Upper lobe of right lung (tissue), 1 donor: ENCODE measurements around the gene COL18A1. TPM values are rescaled to one million over a fixed set of nuclear protein-coding genes. Genes with fewer than 3 reads are reported as not detected.

ENCODE experiments used
- ATAC-seq: fragments of 200-7000 bp; cut with Tn5 transposase; one replicate; pipeline ENCODE4 v1.9.1; 2020; ENCODE audit warnings: mild to moderate bottlenecking, moderate library complexity
- DNase-seq: peaks from one replicate; pipeline ENCODE4 v3.0.0-alpha.2; 2020
- H3K27ac ChIP-seq: fragments of 200-600 bp; one replicate; pipeline ENCODE4 v1.8.0; 2022
- H3K27me3 ChIP-seq: fragments of 200-600 bp; one replicate; pipeline ENCODE4 v1.8.0; 2022; ENCODE audit warnings: mild to moderate bottlenecking
- H3K36me3 ChIP-seq: fragments of 200-600 bp; one replicate; pipeline ENCODE4 v1.8.0; 2022
- H3K4me1 ChIP-seq: fragments of 200-600 bp; one replicate; pipeline ENCODE4 v1.8.0; 2022
- H3K4me3 ChIP-seq: fragments of 200-600 bp; one replicate; pipeline ENCODE4 v1.8.0; 2022; ENCODE audit warnings: mild to moderate bottlenecking
- H3K9me3 ChIP-seq: fragments of 200-600 bp; one replicate; pipeline ENCODE4 v1.8.0; 2022
- intact Hi-C: fragments of 100-400 bp; cut with DNase I; formaldehyde crosslinking; loops from one replicate; pipeline ENCODE4 v1.11.0; 2022
- total RNA-seq: library from RNA; stranded (reverse); fragmentation: NEBNext Ultra II Directional; extraction: Animal tissue kit (Norgen Biotek cat#: 25700); gene quantifications from one replicate; pipeline ENCODE4 v1.2.1, GENCODE V29; 2021
- TF ChIP-seq, protein P1 (sequence below): fragments of 200-600 bp; IDR thresholded peaks from one replicate; pipeline ENCODE4 v1.8.0; 2022; ENCODE audit warnings: antibody characterized with exemption
- donor health status: DM: no; HTN: yes; CAD: no; lungs with severe emphysema.

The COL18A1 gene
- total RNA-seq, 1 donor from 2014 or later: 60.4 TPM

- TF ChIP-seq, protein P1, sequence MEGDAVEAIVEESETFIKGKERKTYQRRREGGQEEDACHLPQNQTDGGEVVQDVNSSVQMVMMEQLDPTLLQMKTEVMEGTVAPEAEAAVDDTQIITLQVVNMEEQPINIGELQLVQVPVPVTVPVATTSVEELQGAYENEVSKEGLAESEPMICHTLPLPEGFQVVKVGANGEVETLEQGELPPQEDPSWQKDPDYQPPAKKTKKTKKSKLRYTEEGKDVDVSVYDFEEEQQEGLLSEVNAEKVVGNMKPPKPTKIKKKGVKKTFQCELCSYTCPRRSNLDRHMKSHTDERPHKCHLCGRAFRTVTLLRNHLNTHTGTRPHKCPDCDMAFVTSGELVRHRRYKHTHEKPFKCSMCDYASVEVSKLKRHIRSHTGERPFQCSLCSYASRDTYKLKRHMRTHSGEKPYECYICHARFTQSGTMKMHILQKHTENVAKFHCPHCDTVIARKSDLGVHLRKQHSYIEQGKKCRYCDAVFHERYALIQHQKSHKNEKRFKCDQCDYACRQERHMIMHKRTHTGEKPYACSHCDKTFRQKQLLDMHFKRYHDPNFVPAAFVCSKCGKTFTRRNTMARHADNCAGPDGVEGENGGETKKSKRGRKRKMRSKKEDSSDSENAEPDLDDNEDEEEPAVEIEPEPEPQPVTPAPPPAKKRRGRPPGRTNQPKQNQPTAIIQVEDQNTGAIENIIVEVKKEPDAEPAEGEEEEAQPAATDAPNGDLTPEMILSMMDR: no peak
- intact Hi-C loops: no loop called here
These were observed 81.6 kb downstream of the COL18A1 start for GRCh38 chr21:45486443-45487160.

GRCh38 chr21:45487161-45487806 is 82.3 kb downstream of the COL18A1 start:
- Histone ChIP-seq H3K27me3 (no peaks in the 10 kb centered on the region), H3K27ac (no peak overlapping the region), H3K9me3 (no peaks in the 10 kb centered on the region), H3K4me3 (no peak overlapping the region), H3K4me1 (no peaks in the 10 kb centered on the region), H3K36me3 (no peaks in the 10 kb centered on the region)
- ATAC-seq (no peak), DNase-seq (no peak)
- TF ChIP-seq, protein P1: no peak
- intact Hi-C loops: no loop called here

More at GRCh38 chr21:45486443-45487160, 81.6 kb downstream of the COL18A1 start:
- H3K36me3 ChIP-seq: peaks cover 4% of the 10 kb centered on the region
- H3K27me3 ChIP-seq: no peaks in the 10 kb centered on the region
- no peaks in the 10 kb centered on the region for H3K9me3 ChIP-seq
- no peak for ATAC-seq
- DNase-seq: no peak
- no peaks in the 10 kb centered on the region for H3K4me1 ChIP-seq
- no peak overlapping the region for H3K27ac ChIP-seq
- H3K4me3 ChIP-seq: no peak overlapping the region

- H3K4me3 ChIP-seq: no peak overlapping the region
- no peaks in the 10 kb centered on the region for H3K4me1 ChIP-seq
- no peaks in the 10 kb centered on the region for H3K36me3 ChIP-seq
- intact Hi-C loops: no loop called here
- no peaks in the 10 kb centered on the region for H3K27me3 ChIP-seq
- TF ChIP-seq, protein P1: no peak
- H3K9me3 ChIP-seq: no peaks in the 10 kb centered on the region
- DNase-seq (no peak), ATAC-seq (no peak)
- no peak overlapping the region for H3K27ac ChIP-seq
These were observed 83.1 kb downstream of the COL18A1 start for GRCh38 chr21:45487891-45488600.

- DNase-seq: no peak
- TF ChIP-seq, protein P1: no peak
- no peaks in the 10 kb centered on the region for H3K36me3 ChIP-seq
- H3K4me3 ChIP-seq: no peak overlapping the region
- no peaks in the 10 kb centered on the region for H3K4me1 ChIP-seq
- no peaks in the 10 kb centered on the region for H3K9me3 ChIP-seq
- H3K27me3 ChIP-seq: no peaks in the 10 kb centered on the region
- ATAC-seq: no peak
- H3K27ac ChIP-seq: no peak overlapping the region
- intact Hi-C loops: no loop called here
These were observed 84.2 kb downstream of the COL18A1 start for GRCh38 chr21:45488931-45489721.

GRCh38 chr21:45489722-45489982 is 84.7 kb downstream of the COL18A1 start:
- ATAC-seq (no peak), DNase-seq (no peak)
- H3K27ac ChIP-seq: no peak overlapping the region

More at GRCh38 chr21:45489722-45489982, 84.7 kb downstream of the COL18A1 start:
- Histone ChIP-seq H3K9me3 (no peaks in the 10 kb centered on the region), H3K4me3 (no peak overlapping the region), H3K36me3 (no peaks in the 10 kb centered on the region), H3K27me3 (no peaks in the 10 kb centered on the region), H3K4me1 (no peaks in the 10 kb centered on the region)
- TF ChIP-seq, protein P1: no peak
- intact Hi-C loops: no loop called here
